SK-MEL-5 (cell line): ENCODE results near the gene CALR3. TPM values are rescaled to one million over a fixed set of nuclear protein-coding genes. Genes with fewer than 3 reads are reported as not detected.
A peak's percentile ranks its signal among the peaks of the same experiment; 100 is the strongest.
"Not testable (repeated sequence)": the region's sequence is repeated elsewhere in the genome, so short reads cannot be mapped to it uniquely, and the experiment has no call there.

Experiments used
- DNase-seq: peaks from one replicate; pipeline ENCODE4 v3.0.0-alpha.2; 2016; ENCODE audit warnings: low read depth, low spot score
- in situ Hi-C: cut with HindIII; loops from 2 replicates; pipeline ENCODE4 v1.10.0; 2016; ENCODE audit warnings: low sequenced_read_pairs, high pct_unique_total_duplicates, low pct_unique_long_range_greater_than_20kb
- polyA plus RNA-seq, 2 experiments: library from polyadenylated mRNA; depleted of rRNA; stranded (reverse); fragments of >200 nt; gene quantifications; 2 replicates each; pipeline ENCODE4 v1.2.3, GENCODE V29; 2015
- total RNA-seq: library from RNA; depleted of rRNA; stranded (reverse); fragments of >200 nt; shearing (Covaris generic); gene quantifications from 2 replicates; pipeline ENCODE4 v1.2.3, GENCODE V29; 2014; rRNA removed

CALR3 gene, protein sequence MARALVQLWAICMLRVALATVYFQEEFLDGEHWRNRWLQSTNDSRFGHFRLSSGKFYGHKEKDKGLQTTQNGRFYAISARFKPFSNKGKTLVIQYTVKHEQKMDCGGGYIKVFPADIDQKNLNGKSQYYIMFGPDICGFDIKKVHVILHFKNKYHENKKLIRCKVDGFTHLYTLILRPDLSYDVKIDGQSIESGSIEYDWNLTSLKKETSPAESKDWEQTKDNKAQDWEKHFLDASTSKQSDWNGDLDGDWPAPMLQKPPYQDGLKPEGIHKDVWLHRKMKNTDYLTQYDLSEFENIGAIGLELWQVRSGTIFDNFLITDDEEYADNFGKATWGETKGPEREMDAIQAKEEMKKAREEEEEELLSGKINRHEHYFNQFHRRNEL
- 0.29 and 0.53 TPM in 2 replicates for total RNA-seq
- polyA plus RNA-seq (2015; cell fraction: cytosol; rRNA removed), result 0.18 TPM in 1 of 2 replicates, not detected in the other
- not detected in 2 replicates for polyA plus RNA-seq (2015; cell fraction: nucleus; rRNA removed)

DNA sequence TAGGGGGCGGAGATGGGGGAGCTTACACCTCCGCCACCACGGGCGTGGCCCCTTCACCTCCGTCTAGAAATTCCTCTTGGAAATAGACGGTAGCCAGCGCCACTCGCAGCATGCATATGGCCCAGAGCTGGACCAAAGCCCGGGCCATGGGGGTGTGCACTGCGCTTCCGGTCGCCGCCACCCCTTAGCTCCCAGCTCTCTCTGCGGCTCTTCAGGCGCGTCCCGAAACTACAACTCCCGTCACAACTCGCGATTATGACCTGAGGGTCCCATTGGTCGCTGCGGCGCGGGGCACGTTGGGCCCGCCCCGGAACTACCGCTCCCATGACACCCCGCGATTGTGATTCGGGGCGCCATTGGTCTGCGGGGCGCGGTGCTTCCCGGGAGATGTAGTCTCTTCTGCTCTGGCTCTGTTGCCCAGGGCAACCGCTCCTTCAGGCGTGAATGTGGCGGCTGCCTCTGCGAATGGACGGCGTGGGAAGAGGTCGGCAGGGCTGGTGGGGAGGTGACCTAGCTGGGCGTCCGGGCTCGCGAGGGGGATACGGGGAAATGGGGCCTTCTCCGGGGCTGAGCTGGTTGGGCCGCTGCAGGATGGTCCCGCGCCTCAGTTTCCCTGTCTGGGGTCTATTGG, at the start of gene CALR3, which contains the start of gene C19orf44:
Gene CALR3 (minus strand): TSS at position 186 of the 631 bp plus-strand sequence. CDS start 38 bp downstream, at position 148.
Gene C19orf44 (plus strand): TSS at position 413 of the 631 bp plus-strand sequence. CDS start 4,399 bp downstream, outside the sequence.
- DNase-seq, result peak; percentile 97
- in situ Hi-C loops, result no loop called here

DNA sequence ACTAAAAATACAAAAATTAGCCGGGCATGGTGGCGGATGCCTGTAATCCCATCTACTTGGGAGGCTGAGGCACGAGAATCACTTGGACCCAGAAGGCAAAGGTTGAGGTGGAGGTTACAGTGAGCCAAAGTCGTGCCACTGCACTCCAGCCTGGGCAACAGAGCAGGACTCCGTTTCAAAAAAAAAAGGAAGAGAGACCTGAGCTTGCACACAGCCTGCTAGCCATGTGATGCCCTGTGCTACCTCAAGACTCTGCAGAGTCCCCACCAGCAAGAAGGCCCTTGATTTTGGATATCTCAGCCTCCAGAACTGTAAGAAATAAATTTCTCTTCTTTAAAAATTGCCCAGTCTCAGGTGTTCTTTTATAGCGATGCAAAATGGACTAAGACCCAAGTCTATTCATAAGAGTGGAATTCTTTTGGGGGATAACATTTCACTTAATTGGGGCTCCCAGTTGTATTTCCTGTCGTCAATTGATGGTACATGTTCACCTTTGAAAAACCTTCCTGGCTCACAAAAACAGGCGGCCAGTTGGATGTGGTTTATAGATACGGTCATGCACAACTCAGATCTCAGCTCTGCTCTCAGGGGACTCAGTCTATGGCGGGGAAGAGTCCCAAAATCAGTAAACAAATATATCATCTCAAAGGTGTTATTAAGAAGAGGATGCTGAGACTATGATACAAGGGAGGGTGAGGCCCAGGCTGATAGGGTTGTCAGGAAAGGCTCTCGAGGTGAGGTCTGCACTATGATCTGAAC, 48.7 kb upstream of the CALR3 start:
- in situ Hi-C loops, result no loop called here
- no peak for DNase-seq

DNA sequence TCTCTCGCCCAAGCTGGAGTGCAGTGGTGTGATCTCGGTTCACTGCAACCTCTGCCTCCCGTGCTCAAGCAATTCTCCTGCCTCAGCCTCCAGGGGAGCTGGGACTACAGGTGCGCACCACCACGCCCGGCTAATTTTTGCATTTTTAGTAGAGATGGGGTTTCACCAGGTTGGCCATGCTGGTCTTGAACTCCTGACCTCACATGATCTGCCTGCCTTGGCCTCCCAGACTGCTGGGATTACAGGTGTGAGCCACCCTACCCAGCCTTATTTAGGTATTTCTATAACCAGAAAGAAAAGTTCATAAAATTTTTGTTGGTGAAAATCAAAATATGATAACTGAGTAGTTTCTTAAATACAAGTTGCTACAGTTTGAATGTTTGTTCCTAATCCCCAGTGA, 47.8 kb upstream of the CALR3 start:
- in situ Hi-C loops, DNase-seq: not testable (repeated sequence)

DNA sequence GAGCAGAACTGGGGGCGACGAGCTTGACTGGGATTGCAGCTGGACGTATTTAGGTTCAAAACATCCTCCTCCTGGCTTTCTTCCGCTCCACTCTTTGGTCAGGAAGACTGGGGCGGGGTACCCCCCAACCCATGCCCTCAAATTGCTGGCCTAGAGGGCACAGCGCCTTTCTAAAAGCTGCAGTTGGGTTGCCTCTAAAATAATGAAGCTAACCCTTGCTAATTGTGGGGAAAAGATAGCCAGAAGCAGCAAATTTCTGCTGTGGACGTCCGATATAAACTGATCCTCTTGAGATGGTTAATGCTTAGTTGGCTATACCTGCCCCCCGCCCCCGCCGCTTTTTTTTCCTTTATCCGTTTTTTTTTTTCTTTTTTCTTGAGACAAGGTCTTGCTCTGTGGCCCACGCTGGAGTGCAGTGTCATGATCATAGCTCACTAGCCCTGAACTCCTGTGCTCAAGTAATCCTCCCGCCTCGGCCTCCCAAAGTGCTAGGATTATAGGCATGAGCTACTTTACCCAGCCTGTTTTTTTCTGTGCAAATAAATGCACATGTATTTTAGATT, 47.0 kb upstream of the CALR3 start:
- in situ Hi-C loops, result no loop called here
- DNase-seq, result peak; percentile 2

DNA sequence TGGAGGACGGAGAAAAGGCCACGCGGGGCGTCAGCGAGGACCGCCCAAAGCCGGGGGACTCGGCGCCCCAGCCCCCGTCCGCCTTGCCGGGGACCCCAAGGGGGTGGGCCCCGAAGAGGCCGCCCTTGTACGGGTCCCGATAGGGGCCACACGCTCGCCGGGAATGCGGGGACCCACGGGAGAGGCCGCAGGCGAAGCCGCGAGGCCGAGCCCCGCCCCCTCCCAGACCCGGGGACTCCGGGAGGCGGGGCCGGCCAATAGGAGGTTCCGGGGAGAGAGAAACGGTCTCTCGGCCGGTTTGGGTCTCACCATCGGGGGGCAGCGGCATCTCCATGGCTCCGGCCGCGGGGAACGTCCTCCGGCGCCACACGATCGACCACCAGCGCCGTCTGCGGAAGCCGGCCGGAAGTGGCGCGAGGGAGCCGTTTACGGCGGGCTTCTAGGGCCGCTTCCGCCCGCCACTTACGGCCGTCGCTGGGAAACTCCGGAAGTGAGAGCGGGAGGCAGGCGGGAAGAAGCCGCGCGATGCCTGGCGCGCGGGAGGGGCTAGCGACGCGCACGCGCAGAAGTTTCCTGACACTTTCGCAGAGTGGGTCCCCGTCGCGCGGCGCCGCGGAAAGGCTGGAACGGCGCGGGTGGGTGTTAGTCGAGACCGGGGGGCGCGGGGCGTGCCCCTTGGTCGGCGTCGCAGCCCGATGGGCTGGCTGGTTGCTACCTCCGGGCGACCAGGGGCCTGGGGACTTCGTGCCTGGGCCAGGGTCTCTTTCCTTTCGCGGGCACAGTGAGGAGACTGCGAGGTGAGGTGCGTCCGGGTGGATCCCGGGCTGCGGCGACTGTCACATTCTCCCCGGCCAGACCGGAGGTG, 46.3 kb upstream of the CALR3 start, which contains the start of gene CHERP:
Gene CHERP (minus strand): TSS at position 393 of the 865 bp plus-strand sequence. CDS start 59 bp downstream, at position 334.
- peak; percentile 90 for DNase-seq
- in situ Hi-C loops, result no loop called here

DNA sequence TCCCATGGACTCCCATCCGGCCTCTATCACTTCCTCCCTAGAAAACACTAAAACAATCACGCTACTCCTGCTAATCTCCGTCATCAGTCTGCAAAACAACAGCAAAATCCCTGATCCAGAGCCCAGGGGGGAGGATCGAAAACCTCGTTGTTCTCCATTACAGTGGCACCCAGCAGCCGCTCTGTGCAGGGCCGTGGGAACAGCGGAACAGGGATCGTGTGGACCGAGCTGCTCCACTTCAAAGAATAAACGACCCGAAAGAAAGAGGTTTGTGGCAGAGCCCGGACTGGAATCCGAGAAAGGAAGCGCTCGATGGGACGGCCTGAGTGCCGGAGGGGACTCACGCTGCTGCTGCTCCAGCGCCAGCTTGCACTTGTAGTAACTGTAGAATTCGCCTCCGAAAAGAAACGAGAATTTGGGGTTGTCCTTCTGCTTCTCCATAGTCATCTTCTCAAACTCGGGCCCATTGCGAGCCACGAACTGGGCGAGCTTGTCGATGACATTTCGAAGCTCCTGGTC, 45.6 kb upstream of the CALR3 start:
- in situ Hi-C loops, result no loop called here
- DNase-seq, result peak; percentile 5

DNA sequence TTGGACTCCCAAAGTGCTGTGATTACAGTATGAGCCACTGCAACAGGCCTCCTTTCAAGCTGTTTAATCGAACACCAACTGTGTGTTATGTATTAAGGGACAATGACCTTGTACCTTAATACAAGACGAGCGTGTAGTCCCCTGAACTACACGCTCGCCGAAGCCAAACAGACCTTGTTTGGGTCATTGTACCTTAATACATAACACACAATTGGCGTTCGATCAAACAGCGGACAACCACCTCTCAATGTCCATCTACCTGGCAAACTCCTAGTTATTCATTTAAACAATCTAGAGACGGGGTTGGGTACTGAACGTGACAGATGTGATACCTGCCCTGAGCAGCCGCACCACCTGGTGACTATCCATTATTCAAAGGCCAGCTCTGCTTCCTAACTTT, 45.0 kb upstream of the CALR3 start:
- in situ Hi-C loops, result no loop called here
- no peak for DNase-seq

DNA sequence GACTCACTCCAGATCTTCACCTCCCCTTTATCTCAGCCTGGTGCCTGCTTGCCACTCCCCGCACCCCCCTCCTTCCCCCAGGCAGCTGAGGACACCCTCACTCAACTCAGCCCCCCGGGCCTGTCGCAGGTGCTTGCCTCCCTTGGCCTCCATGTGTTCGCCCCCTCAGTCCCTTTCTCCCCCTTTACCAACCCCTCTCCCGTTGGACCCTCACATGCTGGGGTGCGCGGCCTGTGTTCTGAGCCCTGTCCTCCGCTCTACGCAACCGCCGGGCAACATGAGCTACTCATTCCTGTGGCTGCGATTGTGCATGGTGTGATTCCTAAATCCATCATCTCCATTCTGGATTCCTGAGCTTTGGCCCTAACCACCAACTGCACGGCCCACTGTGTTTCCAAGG, 41.1 kb upstream of the CALR3 start:
- in situ Hi-C loops, result no loop called here
- DNase-seq, result no peak

DNA sequence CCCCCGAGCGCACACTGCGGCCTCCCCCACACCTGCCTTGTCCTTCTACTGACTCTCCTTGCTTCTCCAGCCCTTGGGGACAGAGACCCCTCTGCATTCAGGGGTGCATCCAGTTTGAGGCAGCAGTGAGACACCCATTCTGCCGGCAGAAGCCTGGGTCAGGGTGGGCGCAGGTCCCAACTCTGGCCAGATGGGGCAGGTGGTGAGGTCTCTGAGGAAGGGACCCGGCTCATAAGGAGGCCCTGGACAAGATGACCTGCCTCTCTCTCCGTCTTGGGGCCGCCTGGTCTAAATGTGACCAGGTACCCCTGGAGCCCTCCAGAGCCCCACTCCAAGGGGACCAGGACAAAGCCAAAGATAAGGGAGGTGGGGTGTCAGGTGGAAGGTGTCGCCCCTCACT, 40.2 kb upstream of the CALR3 start:
- DNase-seq, result no peak
- in situ Hi-C loops, result no loop called here

DNA sequence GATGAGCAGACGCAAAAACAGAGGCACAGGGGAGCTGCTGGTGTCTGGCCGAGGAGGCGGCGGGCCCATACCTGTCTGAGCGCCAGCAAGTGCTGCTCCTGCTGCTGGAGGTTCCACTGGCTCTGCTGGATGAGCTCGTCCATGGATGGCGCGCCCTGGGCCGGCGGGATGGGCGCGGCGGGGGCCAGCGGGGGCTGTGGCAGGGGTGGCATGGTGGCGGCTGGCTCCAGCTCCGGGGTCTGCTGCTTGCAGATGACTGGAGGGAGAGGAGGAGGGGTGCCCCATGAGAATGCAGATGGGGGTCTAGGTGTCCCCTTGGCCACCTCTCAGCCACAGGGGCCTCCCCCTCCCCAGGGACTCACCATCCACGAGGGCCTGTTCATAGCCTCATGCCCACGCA, 39.4 kb upstream of the CALR3 start:
- in situ Hi-C loops, result no loop called here
- no peak for DNase-seq

DNA sequence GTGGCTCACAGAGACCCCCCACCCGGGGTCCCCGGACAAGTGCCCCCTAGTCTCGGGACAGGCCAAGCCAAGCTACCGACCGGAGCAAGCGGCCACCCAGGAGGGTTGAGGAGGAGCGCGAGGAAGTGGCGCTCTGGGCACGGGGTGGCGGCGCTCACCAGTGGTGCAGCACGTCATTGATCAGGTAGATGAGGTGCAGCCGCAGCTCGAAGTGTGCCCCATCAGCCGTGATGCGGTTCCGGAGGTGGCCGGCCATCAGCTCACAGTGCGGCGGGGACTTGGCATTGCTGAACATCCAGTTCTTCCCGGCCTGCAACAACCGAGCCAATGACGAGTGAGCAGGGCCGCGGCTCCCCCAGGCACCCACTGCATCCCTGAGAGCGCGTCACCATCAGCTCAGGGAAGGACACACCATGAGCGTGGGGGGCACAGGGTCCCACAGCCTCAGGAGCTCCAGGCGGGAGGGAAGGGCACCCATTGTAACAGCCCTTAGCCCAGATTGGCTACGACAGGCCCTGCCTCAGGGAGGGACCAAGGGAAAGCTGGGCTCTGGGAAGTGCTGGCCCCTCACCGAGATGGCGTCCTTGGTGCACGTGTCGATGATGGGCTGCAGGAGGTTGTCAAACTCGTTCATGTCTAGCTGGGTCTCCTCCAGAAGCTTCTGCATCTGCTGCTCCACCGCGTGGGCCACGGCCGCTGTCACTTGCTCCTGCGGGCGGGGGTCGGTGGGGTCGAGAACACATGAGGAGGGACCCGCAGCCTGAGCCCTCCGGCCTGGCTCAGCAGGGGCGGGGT, 36.7 kb upstream of the CALR3 start:
- in situ Hi-C loops, result no loop called here
- no peak for DNase-seq

DNA sequence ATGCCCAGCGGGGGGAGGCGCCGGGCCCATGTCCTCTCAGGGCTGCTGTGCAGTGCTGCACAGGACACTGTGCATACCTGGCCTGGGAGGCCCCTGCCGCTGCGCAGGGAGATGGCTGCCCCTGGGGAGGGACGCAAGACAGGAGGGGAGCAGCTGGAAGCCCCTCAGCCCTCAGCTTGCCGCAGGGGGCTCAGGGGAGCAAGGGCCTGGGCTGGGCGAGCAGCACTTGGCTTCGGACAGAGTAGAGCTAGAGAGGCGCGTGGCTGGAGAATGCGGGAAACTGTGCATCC, 35.4 kb upstream of the CALR3 start:
- no peak for DNase-seq

DNA sequence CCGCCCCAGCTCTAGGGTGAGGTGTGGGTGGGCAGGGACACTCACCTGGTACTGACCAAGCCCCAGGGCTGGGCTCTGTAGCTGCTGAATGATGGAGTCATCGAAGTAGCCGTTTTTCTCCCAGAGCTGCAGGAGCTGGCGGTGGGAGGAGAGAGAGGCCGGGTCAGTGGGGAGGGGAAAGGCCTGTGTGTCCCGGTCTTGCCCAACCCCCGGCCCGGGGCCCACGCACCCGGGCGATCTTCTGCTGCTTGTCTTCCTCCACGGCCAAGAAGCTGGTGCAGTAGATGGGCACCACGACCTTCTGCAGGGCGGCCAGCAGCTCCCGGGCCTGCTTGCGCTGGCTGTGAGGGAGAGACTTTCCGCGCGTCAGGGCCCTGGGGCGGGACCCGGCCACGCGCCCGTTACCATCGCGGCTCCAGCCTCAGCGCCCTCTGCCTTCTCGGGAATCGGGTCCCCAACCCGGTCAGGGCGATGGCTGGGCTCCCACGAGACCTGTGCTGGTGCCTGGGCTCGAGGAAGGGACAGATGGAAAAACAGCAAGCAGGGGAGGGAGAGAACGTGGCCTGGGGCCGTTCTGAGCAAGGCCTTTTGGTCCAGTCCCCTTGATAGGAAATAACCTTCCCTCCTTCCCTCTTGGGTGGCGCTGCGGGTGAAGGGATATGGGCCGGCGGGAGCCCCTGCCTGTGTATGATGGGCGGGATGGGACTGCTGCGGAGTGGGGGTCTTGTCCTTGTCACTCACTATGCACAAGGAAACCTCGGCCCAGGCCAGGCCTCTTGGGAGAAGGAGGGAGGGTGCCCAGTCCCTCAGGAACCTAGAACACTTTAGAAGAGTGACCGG, 34.8 kb upstream of the CALR3 start:
- in situ Hi-C loops, result no loop called here
- no peak for DNase-seq

More for the DNA sequence above, 35.4 kb upstream of the CALR3 start:
- in situ Hi-C loops, result no loop called here

DNA sequence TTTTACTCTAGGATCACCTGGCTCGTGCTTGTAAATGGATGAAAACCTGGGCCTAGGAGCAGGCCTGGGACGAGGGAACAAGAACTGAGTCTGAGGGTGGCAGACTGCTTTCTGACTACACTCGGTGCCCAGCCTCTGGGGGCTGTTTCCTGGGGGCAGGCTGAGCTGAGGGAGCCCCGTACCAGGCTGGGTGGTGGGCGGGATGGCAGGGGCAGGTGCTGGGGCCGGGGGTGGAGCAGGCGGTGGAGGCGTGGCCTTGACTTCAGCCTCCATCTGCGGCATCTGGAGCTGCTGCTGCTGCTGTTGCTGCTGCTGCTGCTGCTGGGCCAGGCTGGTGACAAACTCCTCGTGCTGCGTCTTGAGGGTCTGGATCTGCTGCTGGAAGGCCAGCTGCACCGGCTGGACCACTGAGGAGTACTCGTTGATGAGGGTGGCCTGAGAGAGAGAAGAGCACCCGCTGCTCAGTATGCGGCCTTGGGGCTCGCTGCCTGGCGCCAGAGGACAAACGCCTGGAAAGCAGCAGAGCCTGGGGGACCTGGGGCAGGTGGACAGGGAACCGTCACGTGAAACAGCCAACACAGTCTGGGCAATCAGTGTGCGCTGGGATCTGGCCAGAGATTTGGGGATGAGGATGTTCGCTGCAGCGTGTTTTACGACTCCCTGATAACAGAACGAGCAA, 33.6 kb upstream of the CALR3 start:
- no peak for DNase-seq
- in situ Hi-C loops, result no loop called here
